Measurements from ENCODE around the gene PRR19. TPM values are rescaled to one million over a fixed set of nuclear protein-coding genes. Genes with fewer than 3 reads are reported as not detected.

The PRR19 gene
- total RNA-seq, 2 experiments from 2014 or later = 0.38 to 0.49 TPM

DNA sequence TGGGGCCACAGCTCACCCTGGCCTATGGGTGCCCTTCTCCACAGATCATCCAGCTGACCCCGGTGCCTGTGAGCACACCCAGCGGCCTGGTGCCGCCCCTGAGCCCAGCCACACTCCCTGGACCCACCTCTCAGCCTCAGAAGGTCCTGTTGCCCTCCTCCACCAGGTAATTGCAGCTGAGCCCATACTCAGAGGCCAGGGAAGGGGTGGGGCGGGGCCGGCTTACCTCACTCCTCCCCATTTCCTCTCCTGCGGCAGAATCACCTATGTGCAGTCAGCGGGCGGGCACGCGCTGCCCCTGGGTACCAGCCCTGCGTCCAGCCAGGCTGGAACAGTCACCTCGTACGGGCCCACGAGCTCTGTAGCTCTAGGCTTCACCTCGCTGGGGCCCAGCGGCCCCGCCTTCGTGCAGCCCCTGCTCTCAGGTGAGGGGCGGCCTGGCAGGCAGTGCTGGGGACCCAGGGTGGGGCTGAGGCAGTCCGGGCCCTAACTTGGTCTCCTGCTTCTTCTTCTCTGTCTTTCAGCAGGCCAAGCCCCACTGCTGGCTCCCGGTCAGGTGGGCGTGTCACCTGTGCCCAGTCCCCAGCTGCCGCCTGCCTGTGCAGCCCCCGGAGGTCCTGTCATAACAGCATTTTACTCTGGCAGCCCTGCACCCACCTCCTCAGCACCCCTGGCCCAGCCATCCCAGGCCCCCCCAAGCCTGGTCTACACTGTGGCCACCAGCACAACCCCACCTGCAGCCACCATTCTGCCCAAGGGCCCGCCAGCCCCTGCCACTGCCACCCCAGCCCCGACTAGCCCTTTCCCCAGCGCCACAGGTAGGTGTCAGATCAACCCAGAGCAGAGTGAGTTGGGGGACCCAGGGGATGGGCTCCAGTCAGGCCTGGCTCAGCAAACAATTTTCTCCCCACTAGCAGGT, 9.6 kb upstream of the PRR19 start:
- H3K4me3 Mint-ChIP-seq = no peak overlapping the region
- CTCF ChIA-PET = interaction anchor here (1.0 to 1.2 kb wide), 2 partner anchors 24 to 40 kb away, joined by 3 read pairs; no protein-coding TSS in a partner anchor
- DNase-seq (no peak), ATAC-seq (no peak)
- H3K36me3 Mint-ChIP-seq (ENCODE audit: low read depth) = peaks cover 24% of the 10 kb centered on the region
- no peaks in the 10 kb centered on the region for H3K27me3 Mint-ChIP-seq
- POLR2A ChIA-PET = interaction anchor here (1.9 kb wide), 1 partner anchor 181 kb away, joined by 4 read pairs; no protein-coding TSS in a partner anchor
- H3K4me1 Mint-ChIP-seq (ENCODE audit: low read depth) = peaks cover 6% of the 10 kb centered on the region
- intact Hi-C loops (cut with micrococcal nuclease) = no loop called here
- H3K27ac Mint-ChIP-seq = peak overlapping the region; percentile 55
- H3K9me3 Mint-ChIP-seq = no peaks in the 10 kb centered on the region
- TF ChIP-seq, protein P1, sequence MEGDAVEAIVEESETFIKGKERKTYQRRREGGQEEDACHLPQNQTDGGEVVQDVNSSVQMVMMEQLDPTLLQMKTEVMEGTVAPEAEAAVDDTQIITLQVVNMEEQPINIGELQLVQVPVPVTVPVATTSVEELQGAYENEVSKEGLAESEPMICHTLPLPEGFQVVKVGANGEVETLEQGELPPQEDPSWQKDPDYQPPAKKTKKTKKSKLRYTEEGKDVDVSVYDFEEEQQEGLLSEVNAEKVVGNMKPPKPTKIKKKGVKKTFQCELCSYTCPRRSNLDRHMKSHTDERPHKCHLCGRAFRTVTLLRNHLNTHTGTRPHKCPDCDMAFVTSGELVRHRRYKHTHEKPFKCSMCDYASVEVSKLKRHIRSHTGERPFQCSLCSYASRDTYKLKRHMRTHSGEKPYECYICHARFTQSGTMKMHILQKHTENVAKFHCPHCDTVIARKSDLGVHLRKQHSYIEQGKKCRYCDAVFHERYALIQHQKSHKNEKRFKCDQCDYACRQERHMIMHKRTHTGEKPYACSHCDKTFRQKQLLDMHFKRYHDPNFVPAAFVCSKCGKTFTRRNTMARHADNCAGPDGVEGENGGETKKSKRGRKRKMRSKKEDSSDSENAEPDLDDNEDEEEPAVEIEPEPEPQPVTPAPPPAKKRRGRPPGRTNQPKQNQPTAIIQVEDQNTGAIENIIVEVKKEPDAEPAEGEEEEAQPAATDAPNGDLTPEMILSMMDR (IDR thresholded peaks at IDR 0.05) = no peak

DNA sequence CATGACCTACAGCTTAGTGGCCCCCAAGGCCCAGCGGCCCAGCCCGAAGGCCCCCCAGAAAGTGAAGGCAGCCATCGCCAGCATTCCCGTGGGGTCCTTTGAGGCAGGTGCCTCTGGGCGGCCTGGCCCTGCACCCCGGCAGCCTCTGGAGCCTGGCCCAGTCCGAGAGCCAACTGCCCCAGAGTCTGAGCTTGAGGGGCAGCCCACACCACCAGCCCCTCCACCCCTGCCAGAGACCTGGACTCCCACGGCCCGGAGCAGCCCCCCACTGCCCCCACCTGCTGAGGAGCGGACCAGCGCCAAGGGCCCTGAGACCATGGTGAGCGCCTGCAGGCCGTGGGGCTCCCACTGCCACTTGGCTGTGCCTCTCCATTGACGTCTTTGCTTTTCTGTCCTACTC, 9.0 kb upstream of the PRR19 start:
- ChIA-PET CTCF (interaction anchor here (0.9 to 1.2 kb wide), 2 partner anchors 23 to 194 kb away, joined by 3 read pairs; no protein-coding TSS in a partner anchor), POLR2A (interaction anchor here (0.6 to 1.9 kb wide), 2 partner anchors 9 to 182 kb away, joined by 3 to 4 read pairs; partner anchors contain the start of gene PRR19)
- no peaks in the 10 kb centered on the region for H3K9me3 Mint-ChIP-seq
- H3K27me3 Mint-ChIP-seq = no peaks in the 10 kb centered on the region
- TF ChIP-seq, protein P1 (IDR thresholded peaks at IDR 0.05) = no peak
- no peak overlapping the region for H3K27ac Mint-ChIP-seq
- no peak overlapping the region for H3K4me3 Mint-ChIP-seq
- peaks cover 6% of the 10 kb centered on the region for H3K4me1 Mint-ChIP-seq (ENCODE audit: low read depth)
- intact Hi-C loops (cut with micrococcal nuclease) = no loop called here
- ATAC-seq (no peak), DNase-seq (no peak)
- H3K36me3 Mint-ChIP-seq (ENCODE audit: low read depth) = peaks cover 24% of the 10 kb centered on the region

DNA sequence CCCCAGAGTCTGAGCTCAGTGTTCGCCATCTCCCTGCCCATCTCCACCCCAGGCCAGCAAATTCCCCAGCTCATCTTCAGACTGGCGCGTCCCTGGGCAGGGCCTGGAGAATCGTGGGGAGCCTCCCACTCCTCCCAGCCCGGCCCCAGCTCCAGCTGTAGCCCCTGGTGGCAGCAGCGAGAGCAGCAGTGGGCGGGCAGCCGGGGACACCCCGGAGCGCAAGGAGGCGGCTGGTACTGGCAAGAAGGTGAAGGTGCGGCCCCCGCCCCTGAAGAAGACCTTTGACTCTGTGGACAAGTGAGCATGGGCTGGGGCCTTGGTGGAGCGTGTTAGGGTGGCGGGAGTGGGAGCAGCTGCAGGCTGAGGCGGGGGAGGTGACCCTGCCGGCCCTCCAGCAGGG, 8.4 kb upstream of the PRR19 start:
- intact Hi-C loops (cut with micrococcal nuclease) = no loop called here
- Mint-ChIP-seq H3K9me3 (no peaks in the 10 kb centered on the region), H3K4me3 (no peak overlapping the region), H3K4me1 (ENCODE audit: low read depth) (peaks cover 6% of the 10 kb centered on the region), H3K27me3 (no peaks in the 10 kb centered on the region), H3K36me3 (ENCODE audit: low read depth) (peaks cover 22% of the 10 kb centered on the region), H3K27ac (no peak overlapping the region)
- DNase-seq (no peak), ATAC-seq (no peak)
- TF ChIP-seq, protein P1 (IDR thresholded peaks at IDR 0.05) = no peak
- ChIA-PET CTCF (interaction anchor here (0.9 to 1.2 kb wide), 2 partner anchors 23 to 195 kb away, joined by 3 read pairs; no protein-coding TSS in a partner anchor), POLR2A (interaction anchor here (0.6 kb wide), 1 partner anchor 8 kb away, joined by 3 read pairs; the partner anchor contains the start of gene PRR19)

DNA sequence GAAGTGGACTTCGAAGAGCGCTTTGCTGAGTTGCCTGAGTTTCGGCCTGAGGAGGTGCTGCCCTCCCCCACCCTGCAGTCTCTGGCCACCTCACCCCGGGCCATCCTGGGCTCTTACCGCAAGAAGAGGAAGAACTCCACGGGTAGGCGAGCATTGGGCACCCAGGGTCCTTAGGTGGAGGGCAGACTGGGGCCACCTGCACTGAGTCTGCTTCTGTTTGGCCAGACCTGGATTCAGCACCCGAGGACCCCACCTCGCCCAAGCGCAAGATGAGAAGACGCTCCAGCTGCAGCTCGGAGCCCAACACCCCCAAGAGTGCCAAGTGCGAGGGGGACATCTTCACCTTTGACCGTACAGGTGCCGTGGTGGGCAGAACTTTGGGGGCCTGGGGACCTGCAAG, 8.0 kb upstream of the PRR19 start:
- DNase-seq (no peak), ATAC-seq (no peak)
- Mint-ChIP-seq H3K4me3 (no peak overlapping the region), H3K4me1 (ENCODE audit: low read depth) (peaks cover 6% of the 10 kb centered on the region), H3K36me3 (ENCODE audit: low read depth) (peaks cover 22% of the 10 kb centered on the region), H3K9me3 (no peaks in the 10 kb centered on the region), H3K27me3 (no peaks in the 10 kb centered on the region), H3K27ac (no peak overlapping the region)
- intact Hi-C loops (cut with micrococcal nuclease) = no loop called here
- CTCF ChIA-PET = interaction anchor here (0.9 to 1.7 kb wide), 2 partner anchors 15 to 195 kb away, joined by 3 to 9 read pairs; no protein-coding TSS in a partner anchor
- TF ChIP-seq, protein P1 (IDR thresholded peaks at IDR 0.05) = no peak
- POLR2A ChIA-PET = no interaction called here
